ENCODE measurements around the gene TMEM245. TPM values are rescaled to one million over a fixed set of nuclear protein-coding genes. Genes with fewer than 3 reads are reported as not detected.

Gene TMEM245
- total RNA-seq, 1 experiment from 2014 or later, result 34.8 TPM

DNA sequence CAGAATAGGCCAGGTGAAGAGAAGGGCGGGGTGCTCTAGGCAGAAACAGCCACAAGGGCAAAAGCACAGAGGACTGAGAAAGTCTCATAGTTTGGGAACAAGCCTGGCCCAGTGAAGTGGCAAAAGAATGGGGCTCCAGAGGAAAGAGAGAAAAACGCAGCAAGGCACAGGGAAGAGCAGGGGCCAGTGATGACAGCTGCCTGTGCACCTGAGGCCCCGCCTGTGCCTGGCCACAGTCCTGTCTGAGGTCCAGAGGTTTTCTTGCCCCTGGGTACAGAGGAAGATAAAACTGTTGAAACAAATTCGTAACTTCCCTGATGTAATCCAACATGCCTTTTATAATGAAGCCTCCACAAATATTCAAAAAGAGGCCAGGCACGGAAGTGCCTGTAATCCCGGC lies 25.3 kb upstream of the TMEM245 start (continued):
- no peak for TF ChIP-seq CEBPB (IDR thresholded peaks at IDR 0.05; ENCODE audit: low read depth)
- no peak for TF ChIP-seq FOSL1 (IDR thresholded peaks at IDR 0.05; ENCODE audit: low read depth)
- TF ChIP-seq, protein P1, sequence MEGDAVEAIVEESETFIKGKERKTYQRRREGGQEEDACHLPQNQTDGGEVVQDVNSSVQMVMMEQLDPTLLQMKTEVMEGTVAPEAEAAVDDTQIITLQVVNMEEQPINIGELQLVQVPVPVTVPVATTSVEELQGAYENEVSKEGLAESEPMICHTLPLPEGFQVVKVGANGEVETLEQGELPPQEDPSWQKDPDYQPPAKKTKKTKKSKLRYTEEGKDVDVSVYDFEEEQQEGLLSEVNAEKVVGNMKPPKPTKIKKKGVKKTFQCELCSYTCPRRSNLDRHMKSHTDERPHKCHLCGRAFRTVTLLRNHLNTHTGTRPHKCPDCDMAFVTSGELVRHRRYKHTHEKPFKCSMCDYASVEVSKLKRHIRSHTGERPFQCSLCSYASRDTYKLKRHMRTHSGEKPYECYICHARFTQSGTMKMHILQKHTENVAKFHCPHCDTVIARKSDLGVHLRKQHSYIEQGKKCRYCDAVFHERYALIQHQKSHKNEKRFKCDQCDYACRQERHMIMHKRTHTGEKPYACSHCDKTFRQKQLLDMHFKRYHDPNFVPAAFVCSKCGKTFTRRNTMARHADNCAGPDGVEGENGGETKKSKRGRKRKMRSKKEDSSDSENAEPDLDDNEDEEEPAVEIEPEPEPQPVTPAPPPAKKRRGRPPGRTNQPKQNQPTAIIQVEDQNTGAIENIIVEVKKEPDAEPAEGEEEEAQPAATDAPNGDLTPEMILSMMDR (IDR thresholded peaks at IDR 0.05 in 2 of 3, conservative IDR thresholded peaks at IDR 0.05 in 1 of 3; ENCODE audit: borderline replicate concordance in 1 of 3, insufficient read depth in 1 of 3, low read depth in 2 of 3, low read length in 2 of 3), result no peak

DNA sequence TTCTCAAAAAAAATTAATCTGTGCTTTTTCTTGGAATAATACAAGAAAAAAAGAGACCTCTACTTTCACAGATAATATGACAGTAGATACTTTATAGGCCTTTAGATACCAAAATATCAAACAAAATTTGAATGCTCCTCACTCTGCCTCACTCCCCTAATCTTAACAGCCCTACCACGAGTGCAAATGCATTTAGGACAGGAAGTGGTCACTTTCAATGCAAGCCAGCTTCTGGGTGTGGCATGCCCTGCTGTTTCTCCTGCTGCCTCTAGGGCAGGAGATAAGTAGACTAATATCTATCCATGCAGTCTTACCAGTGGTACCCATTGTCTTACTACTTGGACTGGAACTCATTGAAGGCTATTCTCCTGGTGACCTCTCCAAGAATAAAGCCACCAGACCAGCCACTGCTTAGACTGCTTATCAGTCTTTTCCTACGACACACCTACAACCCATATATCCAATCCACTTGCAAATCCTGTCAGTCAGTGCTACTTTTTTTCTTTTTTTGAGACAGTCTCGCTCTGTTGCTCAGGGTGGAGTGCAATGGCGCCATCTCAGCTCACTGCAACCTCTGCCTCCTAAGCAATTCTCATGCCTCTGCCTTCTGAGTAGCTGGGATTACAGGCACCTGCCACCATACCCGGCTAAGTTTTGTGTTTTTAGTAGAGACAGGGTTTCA lies 24.3 kb upstream of the TMEM245 start:
- RAD21 ChIA-PET (ENCODE audit: low non-redundant PET in 1 of 2, low total read pairs in 2 of 2, uncharacterized antibody in 2 of 2, unreplicated experiment in 2 of 2), result no interaction called here
- H3K27me3 ChIP-seq (ENCODE audit: insufficient read depth, low read length), result no peaks in the 10 kb centered on the region
- no peaks in the 10 kb centered on the region for H3K9me3 ChIP-seq (ENCODE audit: control insufficient read depth in 1 of 2, insufficient read depth in 1 of 2, low read depth in 1 of 2, low read length in 2 of 2)
- peak overlapping the region; percentile 52 for H3K4me2 ChIP-seq (ENCODE audit: low read length)
- CTCF ChIA-PET, result interaction anchor here (0.9 to 1.9 kb wide), 2 partner anchors 39 to 201 kb away, joined by 3 to 6 read pairs; no protein-coding TSS in a partner anchor
- H3K9me2 ChIP-seq (ENCODE audit: insufficient read depth), result no peaks in the 10 kb centered on the region
- POLR2A ChIA-PET, result interaction anchor here (0.6 kb wide), 1 partner anchor 313 kb away, joined by 3 read pairs; no protein-coding TSS in a partner anchor
- no peak overlapping the region for H3K4me3 ChIP-seq (replicated peaks in 1 of 2; ENCODE audit: low read depth in 1 of 2, low read length in 2 of 2)
- no TSS peak for BruUV-seq (replicated peaks)
- peak; percentile 99 for ATAC-seq
- no peak overlapping the region for H3K9ac ChIP-seq (ENCODE audit: low read length)
- H3K4me1 ChIP-seq (ENCODE audit: control insufficient read depth in 1 of 2, insufficient read depth in 2 of 2, low read length in 2 of 2), result peaks cover 0 to 9% of the 10 kb centered on the region in 2 experiments; a peak in 2 of 4 replicates
- H4K20me1 ChIP-seq (ENCODE audit: insufficient read depth), result no peaks in the 10 kb centered on the region
- intact Hi-C loops (cut with micrococcal nuclease), result no loop called here
- H3K27ac ChIP-seq (ENCODE audit: low read depth, low read length), result no peak overlapping the region
- peak overlapping the region; percentile 94 for H2AFZ ChIP-seq (ENCODE audit: low read depth, low read length, poor library complexity, severe bottlenecking)
- no peaks in the 10 kb centered on the region for H3K79me2 ChIP-seq (ENCODE audit: insufficient read depth, low read length)
- H3K36me3 ChIP-seq (ENCODE audit: control insufficient read depth in 1 of 2, insufficient read depth in 2 of 2, low read length in 2 of 2), result no peaks in the 10 kb centered on the region
- peak; percentile 60 for DNase-seq (ENCODE audit: low read depth, low spot score)
- TF ChIP-seq, protein P2, sequence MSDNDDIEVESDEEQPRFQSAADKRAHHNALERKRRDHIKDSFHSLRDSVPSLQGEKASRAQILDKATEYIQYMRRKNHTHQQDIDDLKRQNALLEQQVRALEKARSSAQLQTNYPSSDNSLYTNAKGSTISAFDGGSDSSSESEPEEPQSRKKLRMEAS (IDR thresholded peaks at IDR 0.05), result peak; percentile 41; the same call in 1 of the 2 replicates
- TF ChIP-seq, protein P3, sequence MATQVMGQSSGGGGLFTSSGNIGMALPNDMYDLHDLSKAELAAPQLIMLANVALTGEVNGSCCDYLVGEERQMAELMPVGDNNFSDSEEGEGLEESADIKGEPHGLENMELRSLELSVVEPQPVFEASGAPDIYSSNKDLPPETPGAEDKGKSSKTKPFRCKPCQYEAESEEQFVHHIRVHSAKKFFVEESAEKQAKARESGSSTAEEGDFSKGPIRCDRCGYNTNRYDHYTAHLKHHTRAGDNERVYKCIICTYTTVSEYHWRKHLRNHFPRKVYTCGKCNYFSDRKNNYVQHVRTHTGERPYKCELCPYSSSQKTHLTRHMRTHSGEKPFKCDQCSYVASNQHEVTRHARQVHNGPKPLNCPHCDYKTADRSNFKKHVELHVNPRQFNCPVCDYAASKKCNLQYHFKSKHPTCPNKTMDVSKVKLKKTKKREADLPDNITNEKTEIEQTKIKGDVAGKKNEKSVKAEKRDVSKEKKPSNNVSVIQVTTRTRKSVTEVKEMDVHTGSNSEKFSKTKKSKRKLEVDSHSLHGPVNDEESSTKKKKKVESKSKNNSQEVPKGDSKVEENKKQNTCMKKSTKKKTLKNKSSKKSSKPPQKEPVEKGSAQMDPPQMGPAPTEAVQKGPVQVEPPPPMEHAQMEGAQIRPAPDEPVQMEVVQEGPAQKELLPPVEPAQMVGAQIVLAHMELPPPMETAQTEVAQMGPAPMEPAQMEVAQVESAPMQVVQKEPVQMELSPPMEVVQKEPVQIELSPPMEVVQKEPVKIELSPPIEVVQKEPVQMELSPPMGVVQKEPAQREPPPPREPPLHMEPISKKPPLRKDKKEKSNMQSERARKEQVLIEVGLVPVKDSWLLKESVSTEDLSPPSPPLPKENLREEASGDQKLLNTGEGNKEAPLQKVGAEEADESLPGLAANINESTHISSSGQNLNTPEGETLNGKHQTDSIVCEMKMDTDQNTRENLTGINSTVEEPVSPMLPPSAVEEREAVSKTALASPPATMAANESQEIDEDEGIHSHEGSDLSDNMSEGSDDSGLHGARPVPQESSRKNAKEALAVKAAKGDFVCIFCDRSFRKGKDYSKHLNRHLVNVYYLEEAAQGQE (IDR thresholded peaks at IDR 0.05; ENCODE audit: low read depth), result no peak
- TF ChIP-seq CEBPB (IDR thresholded peaks at IDR 0.05; ENCODE audit: low read depth), result no peak
- TF ChIP-seq, protein P1 (IDR thresholded peaks at IDR 0.05 in 2 of 3, conservative IDR thresholded peaks at IDR 0.05 in 1 of 3; ENCODE audit: borderline replicate concordance in 1 of 3, insufficient read depth in 1 of 3, low read depth in 2 of 3, low read length in 2 of 3), result peak in 2 of 3 experiments; percentile 67 to 68; a peak in 4 of 6 replicates
- TF ChIP-seq EZH2phosphoT487 (IDR thresholded peaks at IDR 0.05; ENCODE audit: borderline replicate concordance), result no peak
- no peak for TF ChIP-seq SIN3A (IDR thresholded peaks at IDR 0.05; ENCODE audit: low read depth)
- TF ChIP-seq, protein P4, sequence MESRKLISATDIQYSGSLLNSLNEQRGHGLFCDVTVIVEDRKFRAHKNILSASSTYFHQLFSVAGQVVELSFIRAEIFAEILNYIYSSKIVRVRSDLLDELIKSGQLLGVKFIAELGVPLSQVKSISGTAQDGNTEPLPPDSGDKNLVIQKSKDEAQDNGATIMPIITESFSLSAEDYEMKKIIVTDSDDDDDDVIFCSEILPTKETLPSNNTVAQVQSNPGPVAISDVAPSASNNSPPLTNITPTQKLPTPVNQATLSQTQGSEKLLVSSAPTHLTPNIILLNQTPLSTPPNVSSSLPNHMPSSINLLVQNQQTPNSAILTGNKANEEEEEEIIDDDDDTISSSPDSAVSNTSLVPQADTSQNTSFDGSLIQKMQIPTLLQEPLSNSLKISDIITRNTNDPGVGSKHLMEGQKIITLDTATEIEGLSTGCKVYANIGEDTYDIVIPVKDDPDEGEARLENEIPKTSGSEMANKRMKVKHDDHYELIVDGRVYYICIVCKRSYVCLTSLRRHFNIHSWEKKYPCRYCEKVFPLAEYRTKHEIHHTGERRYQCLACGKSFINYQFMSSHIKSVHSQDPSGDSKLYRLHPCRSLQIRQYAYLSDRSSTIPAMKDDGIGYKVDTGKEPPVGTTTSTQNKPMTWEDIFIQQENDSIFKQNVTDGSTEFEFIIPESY (IDR thresholded peaks at IDR 0.05; ENCODE audit: extremely low read depth, insufficient replicate concordance, low read length), result no peak
- no peak for TF ChIP-seq ZFX (IDR thresholded peaks at IDR 0.05)
- no peak for TF ChIP-seq TCF7L2 (IDR thresholded peaks at IDR 0.05; ENCODE audit: borderline replicate concordance, extremely low read depth, insufficient read depth, insufficient read length)
- TF ChIP-seq POLR2A (IDR thresholded peaks at IDR 0.05; ENCODE audit: borderline replicate concordance, extremely low read depth, insufficient read depth, insufficient read length), result no peak
- no peak for TF ChIP-seq ZNF274 (IDR thresholded peaks at IDR 0.05; ENCODE audit: low read depth, low read length)
